H1 (cell line): ENCODE measurements around the gene EGFR. TPM values are rescaled to one million over a fixed set of nuclear protein-coding genes. Genes with fewer than 3 reads are reported as not detected.

ENCODE experiments used
- CTCF ChIA-PET: fragments of 300-600 bp; sonication (Branson Sonifier 250); formaldehyde crosslinking; loops from one replicate; lab custom pipeline; 2021; ENCODE audit not compliant: partially characterized antibody; lab: Charles Lee
- POLR2A ChIA-PET: fragments of 300-600 bp; sonication (Branson Sonifier 250); formaldehyde crosslinking; loops from one replicate; lab custom pipeline; 2021; ENCODE audit warnings: inconsistent platforms; ENCODE audit not compliant: partially characterized antibody; lab: Charles Lee
- DNase-seq, 2 experiments: peaks; one replicate each; pipeline versions ENCODE4 v3.0.0 to v3.0.0-alpha.2; 2010 to 2022; ENCODE audit warnings: low spot score in 2 of 2, low read depth in 1 of 2, mixed read lengths in 1 of 2
- FAIRE-seq: peaks from 2 replicates; lab custom pipeline; 2011; peaks lifted over from hg19 to GRCh38; lab: Jason Lieb, UNC
- H2AFZ ChIP-seq: 2 replicates; pipeline ENCODE4 v1.8.1; 2012; ENCODE audit warnings: low read length, inconsistent platforms
- H2AK5ac ChIP-seq: 2 replicates; pipeline ENCODE4 v1.6.1; 2013; ENCODE audit warnings: low read depth, low read length
- H2BK120ac ChIP-seq: replicated peaks from 2 replicates; pipeline ENCODE3; 2013; ENCODE audit warnings: low read depth, low read length, inconsistent platforms
- H2BK12ac ChIP-seq: 2 replicates; pipeline ENCODE4 v1.6.1; 2013; ENCODE audit warnings: low read depth, low read length
- H2BK15ac ChIP-seq: 2 replicates; pipeline ENCODE4 v1.6.1; 2013; ENCODE audit warnings: low read length
- H2BK20ac ChIP-seq: 2 replicates; pipeline ENCODE4 v1.6.1; 2013; ENCODE audit warnings: low read length
- H2BK5ac ChIP-seq: 2 replicates; pipeline ENCODE4 v1.6.1; 2013; ENCODE audit warnings: low read depth, low read length
- H3K14ac ChIP-seq: 2 replicates; pipeline ENCODE4 v1.6.1; 2013; ENCODE audit warnings: inconsistent platforms; ENCODE audit not compliant: insufficient read length
- H3K18ac ChIP-seq: 2 replicates; pipeline ENCODE4 v1.6.1; 2013; ENCODE audit warnings: low read length; ENCODE audit errors: extremely low read depth
- H3K23ac ChIP-seq: 2 replicates; pipeline ENCODE4 v1.6.1; 2013; ENCODE audit warnings: inconsistent platforms; ENCODE audit not compliant: insufficient read length
- H3K23me2 ChIP-seq: 2 replicates; pipeline ENCODE4 v1.6.1; 2013; ENCODE audit warnings: low read depth, low read length
- H3K27ac ChIP-seq: 2 replicates; pipeline ENCODE4 v1.6.1; 2011; ENCODE audit warnings: low read depth, low read length, inconsistent platforms
- H3K27me3 ChIP-seq, 4 experiments: replicated peaks in 1 of 4; 1 replicate in 1 of 4; 2 replicates in 3 of 4; pipeline versions ENCODE4 v1.6.1 to v1.8.1; 2011 to 2013; ENCODE audit warnings: low read length in 3 of 4, mild to moderate bottlenecking in 3 of 4, inconsistent platforms in 2 of 4, mixed read lengths in 2 of 4, moderate library complexity in 1 of 4; ENCODE audit not compliant: control insufficient read depth in 3 of 4, insufficient read depth in 3 of 4; ENCODE audit errors: extremely low read depth in 1 of 4
- H3K36me3 ChIP-seq, 4 experiments: 2 replicates each; pipeline versions ENCODE4 v1.6.1 to v1.8.1; 2011 to 2013; ENCODE audit warnings: mild to moderate bottlenecking in 4 of 4, low read length in 3 of 4, moderate library complexity in 2 of 4, control low read depth in 1 of 4, inconsistent platforms in 1 of 4; ENCODE audit not compliant: insufficient read depth in 4 of 4, control insufficient read depth in 2 of 4
- H3K4ac ChIP-seq: replicated peaks from 2 replicates; pipeline ENCODE3; 2013; ENCODE audit warnings: low read length, low read depth, mixed read lengths, inconsistent platforms; ENCODE audit not compliant: insufficient read length
- H3K4me1 ChIP-seq, 4 experiments: replicated peaks in 1 of 4; 1 replicate in 1 of 4; 2 replicates in 3 of 4; pipeline versions ENCODE4 v1.6.1 to v1.8.1; 2011 to 2013; ENCODE audit warnings: low read length in 3 of 4, inconsistent platforms in 2 of 4, mixed read lengths in 1 of 4; ENCODE audit not compliant: insufficient read depth in 4 of 4, control insufficient read depth in 3 of 4
- H3K4me2 ChIP-seq, 2 experiments: 2 replicates each; pipeline versions ENCODE4 v1.6.1 to v1.8.1; 2011 to 2013; ENCODE audit warnings: low read depth in 2 of 2, low read length in 2 of 2, control low read depth in 1 of 2, inconsistent platforms in 1 of 2, mild to moderate bottlenecking in 1 of 2; ENCODE audit not compliant: insufficient read depth in 1 of 2
- H3K4me3 ChIP-seq, 4 experiments: fragments of 200-600, 300-600 bp in 1 of 4; sonication (generic), shearing (Covaris generic), sonication (Bioruptor Twin) in 1 of 4; 2 replicates each; pipeline versions ENCODE4 v1.5.1 to v1.8.1; 2011 to 2016; ENCODE audit warnings: low read length in 4 of 4, low read depth in 3 of 4, control low read depth in 2 of 4, inconsistent platforms in 2 of 4, mild to moderate bottlenecking in 2 of 4, mixed read lengths in 1 of 4, moderate library complexity in 1 of 4; ENCODE audit not compliant: insufficient read depth in 2 of 4; ENCODE audit errors: extremely low read depth in 1 of 4
- H3K56ac ChIP-seq: replicated peaks from 2 replicates; pipeline ENCODE3; 2013; ENCODE audit warnings: low read depth, mild to moderate bottlenecking, mixed read lengths, low read length, inconsistent platforms; ENCODE audit not compliant: insufficient read length
- H3K79me1 ChIP-seq: 2 replicates; pipeline ENCODE4 v1.6.1; 2013; ENCODE audit warnings: low read depth, low read length, control low read depth
- H3K79me2 ChIP-seq, 2 experiments: 2 replicates each; pipeline versions ENCODE4 v1.6.1 to v1.8.1; 2012 to 2013; ENCODE audit warnings: low read length in 2 of 2, mild to moderate bottlenecking in 2 of 2, inconsistent platforms in 1 of 2; ENCODE audit not compliant: insufficient read depth in 2 of 2, control insufficient read depth in 1 of 2
- H3K9ac ChIP-seq, 4 experiments: replicated peaks in 1 of 4; 1 replicate in 1 of 4; 2 replicates in 3 of 4; pipeline versions ENCODE4 v1.6.1 to v1.8.1; 2011 to 2013; ENCODE audit warnings: low read depth in 3 of 4, low read length in 3 of 4, control low read depth in 2 of 4, mild to moderate bottlenecking in 2 of 4, moderate library complexity in 2 of 4, inconsistent platforms in 1 of 4; ENCODE audit errors: extremely low read depth in 1 of 4
- H3K9me3 ChIP-seq, 2 experiments: 2 replicates each; pipeline versions ENCODE4 v1.6.1 to v1.8.1; 2012 to 2013; ENCODE audit warnings: mild to moderate bottlenecking in 2 of 2, moderate library complexity in 2 of 2, control low read depth in 1 of 2, inconsistent platforms in 1 of 2, low read depth in 1 of 2, low read length in 1 of 2, mixed read lengths in 1 of 2; ENCODE audit not compliant: insufficient read depth in 2 of 2
- H4K20me1 ChIP-seq, 2 experiments: replicated peaks in 1 of 2; 2 replicates each; pipeline versions ENCODE3 to v1.8.1; 2011 to 2013; ENCODE audit warnings: inconsistent platforms in 2 of 2, low read length in 2 of 2, mild to moderate bottlenecking in 1 of 2; ENCODE audit not compliant: insufficient read depth in 2 of 2, control insufficient read depth in 1 of 2
- H4K5ac ChIP-seq: 2 replicates; pipeline ENCODE4 v1.6.1; 2013; ENCODE audit warnings: low read length, low read depth, mixed read lengths, inconsistent platforms; ENCODE audit not compliant: insufficient read length
- H4K8ac ChIP-seq: 2 replicates; pipeline ENCODE4 v1.8.0; 2013; ENCODE audit warnings: mild to moderate bottlenecking, moderate library complexity, low read length, inconsistent platforms; ENCODE audit not compliant: insufficient read depth; ENCODE audit errors: extremely low read depth
- H4K91ac ChIP-seq: replicated peaks from 2 replicates; pipeline ENCODE3; 2013; ENCODE audit warnings: low read length, mixed read lengths, inconsistent platforms; ENCODE audit not compliant: insufficient read length
- CREB1 ChIP-seq: IDR thresholded peaks from 2 replicates; pipeline ENCODE4 v1.6.1; 2012; ENCODE audit warnings: inconsistent platforms
- JUN ChIP-seq: IDR thresholded peaks from 2 replicates; pipeline ENCODE4 v1.6.1; 2011; ENCODE audit warnings: low read depth, mild to moderate bottlenecking, improper control_type of control experiment, low read length
- KDM4A ChIP-seq: IDR thresholded peaks from one replicate; pipeline ENCODE4 v1.7.1; 2012; ENCODE audit warnings: low read depth, mild to moderate bottlenecking, moderate library complexity, low read length, inconsistent platforms; ENCODE audit not compliant: severe bottlenecking
- RAD21 ChIP-seq, 2 experiments: IDR thresholded peaks in 1 of 2; conservative IDR thresholded peaks in 1 of 2; 2 replicates each; pipeline ENCODE4 v1.6.1; 2011; ENCODE audit warnings: low read depth in 2 of 2, low read length in 2 of 2, improper control_type of control experiment in 1 of 2, inconsistent platforms in 1 of 2, mild to moderate bottlenecking in 1 of 2, moderate library complexity in 1 of 2
- RNF2 ChIP-seq: fragments of 200-900, 300-1000 bp; sonication (generic); IDR thresholded peaks from 2 replicates; pipeline ENCODE4 v1.7.1; 2016; ENCODE audit warnings: borderline replicate concordance, low read depth, mild to moderate bottlenecking, antibody characterized with exemption, low read length; ENCODE audit not compliant: poor library complexity, severe bottlenecking; ENCODE audit errors: missing control alignments
- TCF12 ChIP-seq: IDR thresholded peaks from 2 replicates; pipeline ENCODE4 v1.6.1; 2011; ENCODE audit warnings: low read depth, mild to moderate bottlenecking, low read length
- polyA plus RNA-seq, 7 experiments: library from polyadenylated mRNA; depleted of rRNA in 3 of 7; stranded (reverse) in 5 of 7; unstranded in 2 of 7; fragments of >200 nt in 5 of 7; fragments of 200-250 nt in 2 of 7; gene quantifications; 1 replicate in 5 of 7; 2 replicates in 1 of 7; 4 replicates in 1 of 7; pipeline versions ENCODE4 v1.2.1 to v1.2.3, GENCODE V29; 2011 to 2013; ENCODE audit warnings: missing spikeins in 2 of 7, mixed read lengths in 2 of 7
- total RNA-seq: library from RNA; stranded (reverse); fragmentation: NEBNext Ultra II Directional; extraction: Animal tissue kit (Norgen Biotek cat#: 25700); gene quantifications from 2 replicates; pipeline ENCODE4 v1.2.1, GENCODE V29; 2021
- TF ChIP-seq, protein P1 (sequence below), 3 experiments: IDR thresholded peaks; 1 replicate in 2 of 3; 2 replicates in 1 of 3; pipeline versions ENCODE4 v1.5.1 to v1.6.1; 2011; ENCODE audit warnings: low read length in 3 of 3, mild to moderate bottlenecking in 3 of 3, inconsistent platforms in 2 of 3, low read depth in 1 of 3, moderate library complexity in 1 of 3; ENCODE audit not compliant: insufficient read depth in 1 of 3; ENCODE audit errors: control extremely low read depth in 1 of 3
- TF ChIP-seq, protein P2 (sequence below): IDR thresholded peaks from 2 replicates; pipeline ENCODE4 v1.6.1; 2011; ENCODE audit warnings: low read depth, mild to moderate bottlenecking, low read length; ENCODE audit not compliant: insufficient read depth

The EGFR gene
- total and polyA plus RNA-seq, 2 of the 8 experiments (the other 6 are each of a cell fraction or from before 2014, with no cell fraction given): 1.9 to 5.8 TPM

DNA sequence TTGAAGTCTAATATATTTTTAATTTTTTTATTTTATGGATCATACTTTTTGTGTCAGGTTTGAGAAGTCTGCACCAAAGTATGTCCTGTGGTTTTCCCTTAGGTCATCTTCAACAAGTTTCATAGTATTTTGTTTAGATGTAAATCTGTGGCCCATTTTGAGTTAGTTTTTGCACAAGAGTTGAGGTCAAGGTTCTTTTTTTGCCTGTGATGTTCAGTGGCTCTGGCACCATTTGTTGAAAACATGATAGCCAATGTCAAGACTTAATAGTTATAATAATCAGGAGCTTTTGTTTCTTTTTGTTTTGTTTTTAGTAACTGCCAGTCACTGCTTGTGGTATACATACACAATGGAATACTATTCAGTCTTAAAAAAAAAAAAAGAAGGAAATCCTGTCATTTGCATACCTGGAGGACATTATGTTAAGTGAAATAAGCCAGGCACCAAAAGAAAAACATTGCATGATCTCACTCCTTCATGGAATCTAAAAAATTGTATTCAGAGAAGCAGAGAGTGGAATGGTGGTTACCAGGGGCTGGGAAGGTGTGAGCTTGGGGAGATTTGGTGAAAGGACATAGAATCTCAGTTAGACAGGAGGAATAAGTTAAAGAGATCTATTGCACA lies 61.3 kb downstream of the EGFR start:
- FAIRE-seq (no peak), DNase-seq (no peak)
- Histone ChIP-seq H2BK120ac (no peak overlapping the region), H3K9ac (no peak overlapping the region), H4K5ac (no peak overlapping the region), H2BK20ac (no peak overlapping the region), H2BK15ac (no peak overlapping the region), H3K9me3 (no peaks in the 10 kb centered on the region), H2AK5ac (no peak overlapping the region), H3K27me3 (no peaks in the 10 kb centered on the region), H2AFZ (no peak overlapping the region), H2BK5ac (no peak overlapping the region), H3K4me3 (no peak overlapping the region), H3K27ac (no peak overlapping the region), H3K23ac (no peak overlapping the region), H3K4me2 (no peak overlapping the region), H3K4me1 (peaks cover 0 to 6% (median 3%) of the 10 kb centered on the region in 4 experiments; a peak in 5 of 7 replicates), H3K79me2 (no peaks in the 10 kb centered on the region), H4K8ac (no peak overlapping the region), H3K4ac (no peak overlapping the region), H3K23me2 (no peaks in the 10 kb centered on the region), H3K14ac (no peak overlapping the region), H4K91ac (no peak overlapping the region), H4K20me1 (no peaks in the 10 kb centered on the region), H3K36me3 (no peaks in the 10 kb centered on the region), H2BK12ac (no peak overlapping the region), H3K56ac (no peak overlapping the region), H3K18ac (no peak overlapping the region), H3K79me1 (no peaks in the 10 kb centered on the region)
- ChIA-PET CTCF (interaction anchor here (1.8 kb wide), 1 partner anchor 299 kb away, joined by 4 read pairs; no protein-coding TSS in a partner anchor), POLR2A (no interaction called here)
- TF ChIP-seq CREB1: no peak
- no peak for TF ChIP-seq JUN
- TF ChIP-seq, protein P1, sequence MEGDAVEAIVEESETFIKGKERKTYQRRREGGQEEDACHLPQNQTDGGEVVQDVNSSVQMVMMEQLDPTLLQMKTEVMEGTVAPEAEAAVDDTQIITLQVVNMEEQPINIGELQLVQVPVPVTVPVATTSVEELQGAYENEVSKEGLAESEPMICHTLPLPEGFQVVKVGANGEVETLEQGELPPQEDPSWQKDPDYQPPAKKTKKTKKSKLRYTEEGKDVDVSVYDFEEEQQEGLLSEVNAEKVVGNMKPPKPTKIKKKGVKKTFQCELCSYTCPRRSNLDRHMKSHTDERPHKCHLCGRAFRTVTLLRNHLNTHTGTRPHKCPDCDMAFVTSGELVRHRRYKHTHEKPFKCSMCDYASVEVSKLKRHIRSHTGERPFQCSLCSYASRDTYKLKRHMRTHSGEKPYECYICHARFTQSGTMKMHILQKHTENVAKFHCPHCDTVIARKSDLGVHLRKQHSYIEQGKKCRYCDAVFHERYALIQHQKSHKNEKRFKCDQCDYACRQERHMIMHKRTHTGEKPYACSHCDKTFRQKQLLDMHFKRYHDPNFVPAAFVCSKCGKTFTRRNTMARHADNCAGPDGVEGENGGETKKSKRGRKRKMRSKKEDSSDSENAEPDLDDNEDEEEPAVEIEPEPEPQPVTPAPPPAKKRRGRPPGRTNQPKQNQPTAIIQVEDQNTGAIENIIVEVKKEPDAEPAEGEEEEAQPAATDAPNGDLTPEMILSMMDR (IDR thresholded peaks at IDR 0.05; ENCODE audit: control extremely low read depth in 1 of 3, insufficient read depth in 1 of 3, low read depth in 1 of 3, low read length in 3 of 3): no peak
- TF ChIP-seq RNF2: no peak
- TF ChIP-seq RAD21 (IDR thresholded peaks at IDR 0.05 in 1 of 2, conservative IDR thresholded peaks at IDR 0.05 in 1 of 2; ENCODE audit: low read depth in 2 of 2, low read length in 2 of 2): no peak
- no peak for TF ChIP-seq KDM4A
- TF ChIP-seq, protein P2, sequence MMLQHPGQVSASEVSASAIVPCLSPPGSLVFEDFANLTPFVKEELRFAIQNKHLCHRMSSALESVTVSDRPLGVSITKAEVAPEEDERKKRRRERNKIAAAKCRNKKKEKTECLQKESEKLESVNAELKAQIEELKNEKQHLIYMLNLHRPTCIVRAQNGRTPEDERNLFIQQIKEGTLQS: no peak
- TF ChIP-seq TCF12: no peak
